H1 (cell line): ENCODE data around the gene CEP95. TPM values are rescaled to one million over a fixed set of nuclear protein-coding genes. Genes with fewer than 3 reads are reported as not detected.

Experiments used
- ATF2 ChIP-seq: IDR thresholded peaks from 2 replicates; pipeline ENCODE4 v1.6.1; 2012; ENCODE audit warnings: low read length, inconsistent platforms
- MAFK ChIP-seq: IDR thresholded peaks from 2 replicates; pipeline ENCODE4 v1.6.1; 2012; ENCODE audit warnings: low read depth, mild to moderate bottlenecking, improper control_type of control experiment, low read length
- TEAD4 ChIP-seq: IDR thresholded peaks from 2 replicates; pipeline ENCODE4 v1.6.1; 2012; ENCODE audit warnings: low read depth, low read length, inconsistent platforms, mixed read lengths
- polyA plus RNA-seq, 7 experiments: library from polyadenylated mRNA; depleted of rRNA in 3 of 7; stranded (reverse) in 5 of 7; unstranded in 2 of 7; fragments of >200 nt in 5 of 7; fragments of 200-250 nt in 2 of 7; gene quantifications; 1 replicate in 5 of 7; 2 replicates in 1 of 7; 4 replicates in 1 of 7; pipeline versions ENCODE4 v1.2.1 to v1.2.3, GENCODE V29; 2011 to 2013; ENCODE audit warnings: missing spikeins in 2 of 7, mixed read lengths in 2 of 7
- total RNA-seq: library from RNA; stranded (reverse); fragmentation: NEBNext Ultra II Directional; extraction: Animal tissue kit (Norgen Biotek cat#: 25700); gene quantifications from 2 replicates; pipeline ENCODE4 v1.2.1, GENCODE V29; 2021

The CEP95 gene
- total and polyA plus RNA-seq, 2 of the 8 experiments (the other 6 are each of a cell fraction or from before 2014, with no cell fraction given) = 22.3 to 51.5 TPM

GRCh38 chr17:64551461-64551860 lies 44.7 kb downstream of the CEP95 start (continued):
- no peak for TF ChIP-seq MAFK
- TF ChIP-seq TEAD4 = no peak
- TF ChIP-seq ATF2 = no peak
- TF ChIP-seq, all 59 proteins: peak for 0
